Stomach (tissue), 9 donors: ENCODE results near the gene MYL3. TPM values are rescaled to one million over a fixed set of nuclear protein-coding genes. Genes with fewer than 3 reads are reported as not detected.

Experiments used
- DNase-seq, 2 donors: peaks; one replicate each; pipeline versions ENCODE4 v3.0.0 to v3.0.0-alpha.2; 2013 to 2019
- H3K27ac ChIP-seq, 5 donors: fragments of 200-600 bp in 4 of 5; sonication (generic) in 4 of 5; one replicate each; pipeline ENCODE4 v1.5.1; 2013 to 2019; ENCODE audit warnings: mild to moderate bottlenecking in 1 of 5, moderate library complexity in 1 of 5
- H3K27me3 ChIP-seq, 3 donors: fragments of 200-600 bp; sonication (generic); one replicate each; pipeline ENCODE4 v1.5.1; 2017 to 2019; ENCODE audit warnings: mixed run types in 1 of 3
- H3K36me3 ChIP-seq, 4 donors: fragments of 200-600 bp; sonication (generic); 1 replicate in 3 of 4; 2 replicates in 1 of 4; pipeline ENCODE4 v1.5.1; 2016 to 2019
- H3K4me1 ChIP-seq, 4 donors: fragments of 200-600 bp; sonication (generic); one replicate each; pipeline ENCODE4 v1.5.1; 2016 to 2019
- H3K4me3 ChIP-seq, 4 donors: fragments of 200-600 bp; sonication (generic) in 3 of 4; one replicate each; pipeline ENCODE4 v1.5.1; 2016 to 2019; ENCODE audit warnings: mild to moderate bottlenecking in 1 of 4
- H3K9me3 ChIP-seq, 4 donors: fragments of 200-600 bp; sonication (generic); one replicate each; pipeline ENCODE4 v1.5.1; 2016 to 2019
- CTCF ChIP-seq, 7 experiments: fragments of 450-650 bp in 4 of 7; fragments of 200-600 bp in 3 of 7; sonication (generic) in 3 of 7; IDR thresholded peaks; one replicate each; pipeline ENCODE4 v1.5.1; 2016 to 2019; ENCODE audit warnings: antibody characterized with exemption in 7 of 7, control low read depth in 2 of 7, mild to moderate bottlenecking in 1 of 7
- EP300 ChIP-seq: sonication (generic); formaldehyde crosslinking; IDR thresholded peaks from one replicate; pipeline ENCODE4 v1.6.1; 2017; ENCODE audit warnings: antibody characterized with exemption
- POLR2A ChIP-seq, 4 donors: fragments of 450-650 bp; IDR thresholded peaks; one replicate each; pipeline ENCODE4 v1.6.1; 2016; ENCODE audit warnings: antibody characterized with exemption in 4 of 4, control low read depth in 2 of 4, mild to moderate bottlenecking in 1 of 4, moderate library complexity in 1 of 4
- POLR2AphosphoS5 ChIP-seq, 3 donors: sonication (generic); formaldehyde crosslinking; IDR thresholded peaks; one replicate each; pipeline ENCODE4 v1.6.1; 2016; ENCODE audit warnings: antibody characterized with exemption in 3 of 3
- WGBS, 5 donors: extraction: QIAGEN DNeasy Blood & Tissue Kit in 3 of 5; methylation state at CpG; one replicate each; pipeline versions ENCODE4 v1.1.5 to v1.1.7; 2013 to 2018; 5-methylcytosine and 5-hydroxymethylcytosine counted together
- intact Hi-C: fragments of 100-400 bp; cut with DNase I; formaldehyde crosslinking; loops from one replicate; pipeline ENCODE4 v1.15.1; 2023; ENCODE audit warnings: low total_unique reads
- polyA plus RNA-seq, 3 donors: library from polyadenylated mRNA; stranded (reverse); fragments of 200-250 nt; gene quantifications; one replicate each; pipeline ENCODE4 v1.2.3, GENCODE V29; 2013
- total RNA-seq, 5 donors: library from RNA; depleted of rRNA; stranded (reverse); fragments of >200 nt; gene quantifications; one replicate each; pipeline versions ENCODE4 v1.1.0 to v1.2.3, GENCODE V29; 2014 to 2016
- donor health status: healthy with polysubstance abuse.
- donor health status: Bipolar disorder and iron deficiency.
- donor health status: healthy.

MYL3 gene
- total and polyA plus RNA-seq, 8 donors, result 1.5 to 11.5 (median 5.0) TPM; not detected in 4

- Histone ChIP-seq H3K36me3 (no peaks in the 10 kb centered on the region), H3K4me3 (no peak overlapping the region), H3K27ac (no peak overlapping the region), H3K27me3 (no peaks in the 10 kb centered on the region), H3K4me1 (peaks cover 18 to 25% (median 22%) of the 10 kb centered on the region in 4 donors), H3K9me3 (peaks cover 0 to 2% (median 0%) of the 10 kb centered on the region in 4 donors)
- peak in 1 of 2 donors; percentile 11 for DNase-seq
- intact Hi-C loops, result no loop called here
- TF ChIP-seq EP300, result no peak
- TF ChIP-seq POLR2AphosphoS5 (IDR thresholded peaks at IDR 0.05), result no peak
- TF ChIP-seq POLR2A (IDR thresholded peaks at IDR 0.05), result no peak
- TF ChIP-seq CTCF (IDR thresholded peaks at IDR 0.05), result no peak
- 91 to 97% (median 95%) methylated on average over 5 of the region's 5 CpGs for WGBS, 5 donors
Observed at GRCh38 chr3:46847744-46848143, 15.5 kb downstream of the MYL3 start.

- intact Hi-C loops, result no loop called here
- peaks cover 18 to 25% (median 22%) of the 10 kb centered on the region in 4 donors for H3K4me1 ChIP-seq
Observed at GRCh38 chr3:46846624-46847542, 16.4 kb downstream of the MYL3 start.

GRCh38 chr3:46845860-46846623, 17.2 kb downstream of the MYL3 start:
- H3K36me3 ChIP-seq, result no peaks in the 10 kb centered on the region
- intact Hi-C loops, result no loop called here
- peak overlapping the region; percentile 55 to 66 (median 58) for H3K4me3 ChIP-seq
- H3K9me3 ChIP-seq, result peaks cover 0 to 15% (median 4%) of the 10 kb centered on the region in 4 donors
- peak; percentile 70 to 95 for DNase-seq
- peaks cover 18 to 25% (median 22%) of the 10 kb centered on the region in 4 donors for H3K4me1 ChIP-seq
- TF ChIP-seq CTCF (IDR thresholded peaks at IDR 0.05) (peak in 4 of 7 experiments; percentile 18 to 47 (median 36)), POLR2A (IDR thresholded peaks at IDR 0.05) (no peak)
- no peaks in the 10 kb centered on the region for H3K27me3 ChIP-seq
- peak overlapping the region; percentile 22 to 87 (median 82) for H3K27ac ChIP-seq
- 0 to 4% (median 2%) methylated on average over 25 to 53 of the region's 53 CpGs for WGBS, 5 donors

More at GRCh38 chr3:46846624-46847542, 16.4 kb downstream of the MYL3 start:
- Histone ChIP-seq H3K4me3 (peak overlapping the region; percentile 55 to 66 (median 58)), H3K36me3 (no peaks in the 10 kb centered on the region), H3K27ac (peak overlapping the region in 4 of 5 donors; percentile 70 to 87 (median 82)), H3K9me3 (peaks cover 0 to 9% (median 0%) of the 10 kb centered on the region in 4 donors), H3K27me3 (no peaks in the 10 kb centered on the region)
- TF ChIP-seq EP300 (no peak), POLR2A (IDR thresholded peaks at IDR 0.05) (no peak), POLR2AphosphoS5 (IDR thresholded peaks at IDR 0.05) (no peak), CTCF (IDR thresholded peaks at IDR 0.05) (no peak)
- 80 to 95% (median 91%) methylated on average over 9 of the region's 9 CpGs for WGBS, 5 donors
- peak in 1 of 2 donors; percentile 17 for DNase-seq

GRCh38 chr3:46845397-46845859, 17.8 kb downstream of the MYL3 start:
- Histone ChIP-seq H3K4me3 (peak overlapping the region; percentile 55 to 66 (median 58)), H3K27me3 (no peaks in the 10 kb centered on the region), H3K27ac (peak overlapping the region; percentile 22 to 87 (median 82)), H3K36me3 (no peaks in the 10 kb centered on the region), H3K4me1 (peaks cover 18 to 25% (median 22%) of the 10 kb centered on the region in 4 donors), H3K9me3 (peaks cover 0 to 21% (median 7%) of the 10 kb centered on the region in 4 donors)
- intact Hi-C loops, result no loop called here
- DNase-seq, result peak; percentile 53 to 81
- no peak for TF ChIP-seq CTCF (IDR thresholded peaks at IDR 0.05)
- TF ChIP-seq POLR2AphosphoS5 (IDR thresholded peaks at IDR 0.05), result peak in 1 of 3 donors; percentile 4
- 1 to 11% (median 7%) methylated on average over 12 to 23 of the region's 23 CpGs for WGBS, 5 donors
